Bone marrow (tissue), 2 donors: ENCODE data around the gene DNAH8.

Experiments used
- DNase-seq, 2 donors: peaks; one replicate each; lab custom pipeline; 2025; lab: John Stamatoyannopoulos, UW

Gene DNAH8

GRCh38 chr6:39075010-39075686, 360.0 kb downstream of the DNAH8 start:
- no peak for DNase-seq

DNA sequence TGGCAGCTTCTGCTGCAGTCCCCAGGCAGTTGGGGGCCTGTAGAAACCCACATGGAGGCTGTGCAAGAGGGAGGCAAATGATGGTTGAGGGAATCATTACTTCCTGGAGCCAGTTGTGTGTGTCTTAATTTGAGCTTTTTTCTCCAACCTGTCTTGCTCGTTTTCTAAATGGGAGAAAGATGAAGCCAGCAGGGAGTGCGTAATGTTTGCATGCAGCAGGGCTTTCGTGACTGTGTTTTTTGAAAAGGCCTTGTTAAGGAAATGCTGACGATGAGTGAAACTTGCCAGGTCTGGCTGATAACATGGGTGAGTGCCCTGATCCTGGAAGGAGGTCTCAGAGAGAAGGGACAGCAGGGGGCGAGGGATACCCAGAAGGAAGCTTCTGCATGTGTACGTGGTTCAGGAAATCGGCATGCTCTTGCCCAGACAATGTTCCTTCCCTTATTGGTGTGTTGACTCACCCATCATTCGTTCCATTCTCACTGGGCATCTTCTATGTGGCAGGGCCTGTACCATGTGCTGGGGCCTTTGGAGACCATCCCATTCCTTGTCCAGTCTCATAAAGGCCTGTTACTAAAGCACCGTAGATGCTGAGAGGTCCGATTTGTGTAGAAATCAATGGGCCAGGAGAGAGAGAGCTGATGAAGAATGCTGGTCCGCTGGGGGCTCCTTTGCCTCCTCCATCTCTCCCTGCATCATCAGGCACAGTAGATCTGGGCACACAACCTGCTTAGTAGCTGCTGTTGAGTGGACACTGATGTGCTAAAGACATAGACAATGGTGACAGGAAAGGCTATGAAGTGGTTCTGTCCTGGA, 360.9 kb downstream of the DNAH8 start:
- DNase-seq: no peak

- no peak for DNase-seq
Measured at GRCh38 chr6:39076623-39077535, 361.8 kb downstream of the DNAH8 start.

- DNase-seq: no peak
Measured at GRCh38 chr6:39077882-39078594, 362.9 kb downstream of the DNAH8 start.

DNA sequence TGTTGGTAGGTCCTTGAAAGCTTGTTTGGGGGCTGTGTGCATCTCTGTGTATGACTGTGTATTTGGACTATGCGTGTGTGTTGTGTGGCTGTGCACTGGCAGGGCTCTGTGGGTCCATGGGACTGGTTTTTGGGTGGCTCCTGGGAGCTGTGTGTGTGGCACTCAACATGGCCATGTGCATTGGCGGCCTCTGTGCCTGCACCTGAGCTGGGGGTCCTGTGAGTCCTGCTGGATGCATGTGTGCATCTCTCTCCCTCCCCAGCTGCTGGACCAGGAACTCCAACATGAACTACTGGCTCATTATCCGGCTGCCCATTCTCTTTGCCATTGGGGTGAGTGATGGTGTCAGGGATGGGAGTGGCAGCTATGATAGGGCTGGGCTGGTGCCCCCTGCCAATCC, 363.6 kb downstream of the DNAH8 start:
- no peak for DNase-seq

GRCh38 chr6:39079197-39080125, 364.4 kb downstream of the DNAH8 start:
- no peak for DNase-seq
